HG02884 (cell line): Measurements from ENCODE around the gene CEPT1.
A peak's percentile ranks its signal among the peaks of the same experiment; 100 is the strongest.
"Not testable (repeated sequence)": the region's sequence is repeated elsewhere in the genome, so short reads cannot be mapped to it uniquely, and the experiment has no call there.

ENCODE experiments used
- ATAC-seq: cut with Tn5 transposase; IDR thresholded peaks from one replicate; pipeline ENCODE4 v1.9.1; 2021; ENCODE audit warnings: mild to moderate bottlenecking, moderate library complexity; ENCODE audit not compliant: unreplicated experiment

Gene CEPT1

DNA sequence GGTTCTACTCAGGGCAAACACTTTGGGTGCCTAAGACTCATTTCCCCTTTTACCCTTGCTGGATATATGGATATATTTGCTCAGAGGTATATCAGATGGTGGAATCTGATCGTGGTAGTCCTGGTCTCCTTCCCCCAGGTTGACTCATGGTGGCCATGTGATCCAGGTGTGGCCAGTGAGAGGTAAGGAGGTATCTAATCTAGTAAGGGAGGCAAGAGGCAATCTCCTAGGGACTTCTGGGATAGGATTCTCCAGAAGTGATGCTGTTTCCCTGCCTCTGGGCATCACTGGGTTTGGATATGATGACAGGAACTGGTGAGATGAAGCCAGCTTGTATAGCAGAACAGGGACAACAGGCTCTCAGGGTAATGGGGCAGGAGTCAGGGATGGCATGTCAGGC is 68.9 kb downstream of the CEPT1 start:
- ATAC-seq, result no peak

DNA sequence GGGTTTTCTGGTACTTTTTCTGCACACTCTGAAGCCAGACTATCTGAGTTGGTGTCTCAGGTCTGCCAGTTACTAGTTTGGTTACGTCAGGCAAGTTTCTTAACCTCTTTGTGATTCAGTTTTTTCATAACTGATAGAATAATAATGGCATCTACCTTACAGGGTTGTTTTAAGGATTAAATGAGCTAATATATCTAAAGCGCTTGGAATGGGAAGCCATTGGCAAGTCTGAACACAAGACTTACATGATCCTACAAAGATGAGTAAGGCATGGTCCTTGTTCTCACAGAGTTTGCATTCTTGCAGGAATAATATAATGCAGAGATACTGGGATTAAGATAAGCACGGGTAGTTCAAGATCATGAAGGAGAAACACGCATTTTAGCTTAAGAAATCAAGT is 69.6 kb downstream of the CEPT1 start:
- ATAC-seq, result no peak

DNA sequence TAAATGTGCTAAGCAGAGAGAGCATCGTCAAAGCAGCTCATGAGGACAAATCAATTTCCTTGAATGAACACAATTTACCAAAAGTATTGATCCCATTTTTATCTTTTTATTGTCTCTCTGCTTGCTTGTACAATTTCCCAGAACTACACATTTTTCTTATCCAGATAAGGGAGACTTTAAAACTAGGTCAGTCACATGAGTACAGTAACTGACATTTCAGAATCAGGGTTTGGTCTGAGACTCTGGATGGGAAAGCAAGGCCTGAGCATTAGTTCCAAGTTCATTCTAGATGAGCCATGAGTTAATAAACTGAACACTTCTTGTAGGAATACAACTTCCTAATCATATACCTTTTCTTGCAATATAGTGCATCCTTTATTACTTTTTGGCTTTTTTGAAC is 71.9 kb downstream of the CEPT1 start:
- ATAC-seq, result no peak

DNA sequence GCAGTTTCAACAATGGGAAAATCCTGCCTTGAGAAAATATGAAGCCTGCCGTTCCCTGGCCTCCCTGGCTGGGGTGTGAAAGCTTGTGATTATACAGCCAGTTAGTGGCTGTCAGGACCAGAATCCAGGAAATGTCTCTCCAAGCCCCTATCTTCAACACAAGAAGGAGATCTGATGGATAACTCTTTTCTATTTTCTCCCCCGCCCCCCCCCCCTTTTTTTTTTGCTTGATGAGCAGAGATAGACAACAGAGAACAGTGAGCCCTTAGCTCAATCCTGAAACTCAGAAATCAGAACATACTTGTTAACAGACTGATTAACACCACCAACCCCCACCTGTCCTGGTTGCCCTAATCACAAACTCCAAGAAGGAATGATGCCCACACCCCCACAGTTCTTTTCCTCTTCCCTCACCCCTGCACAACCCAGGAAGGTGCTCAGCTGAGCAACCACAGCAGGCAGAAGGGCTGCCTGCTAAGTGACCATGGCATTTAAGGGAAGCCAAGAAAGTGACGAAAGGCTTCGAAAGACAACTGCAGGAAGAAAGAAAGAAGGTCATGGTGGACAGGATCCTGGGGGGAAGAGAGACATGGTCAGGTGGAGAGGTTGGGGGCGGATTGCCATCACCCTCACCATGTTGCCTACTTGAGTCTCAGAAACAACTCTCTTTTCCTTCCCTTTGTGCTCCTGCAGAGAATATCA is 72.8 kb downstream of the CEPT1 start:
- ATAC-seq, result no peak

DNA sequence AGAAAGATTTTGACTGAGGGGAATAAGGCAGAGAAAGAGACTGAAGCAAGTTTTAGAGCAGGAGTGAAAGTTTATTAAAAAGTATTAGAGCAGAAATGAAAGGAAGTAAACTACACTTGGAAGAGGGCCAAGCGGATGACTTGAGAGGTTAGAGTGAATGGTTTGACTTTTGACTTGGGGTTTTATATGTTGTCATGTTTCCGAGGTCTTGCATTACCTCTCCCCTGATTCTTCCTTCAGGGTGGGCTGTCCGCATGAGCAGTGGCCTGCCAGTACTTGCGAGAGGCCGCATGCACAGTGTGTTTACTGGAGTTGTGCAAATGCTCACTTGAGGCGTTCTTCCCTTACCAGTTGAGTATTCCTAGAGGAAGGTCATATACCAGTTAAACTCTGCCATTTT is 73.4 kb downstream of the CEPT1 start:
- ATAC-seq, result no peak

DNA sequence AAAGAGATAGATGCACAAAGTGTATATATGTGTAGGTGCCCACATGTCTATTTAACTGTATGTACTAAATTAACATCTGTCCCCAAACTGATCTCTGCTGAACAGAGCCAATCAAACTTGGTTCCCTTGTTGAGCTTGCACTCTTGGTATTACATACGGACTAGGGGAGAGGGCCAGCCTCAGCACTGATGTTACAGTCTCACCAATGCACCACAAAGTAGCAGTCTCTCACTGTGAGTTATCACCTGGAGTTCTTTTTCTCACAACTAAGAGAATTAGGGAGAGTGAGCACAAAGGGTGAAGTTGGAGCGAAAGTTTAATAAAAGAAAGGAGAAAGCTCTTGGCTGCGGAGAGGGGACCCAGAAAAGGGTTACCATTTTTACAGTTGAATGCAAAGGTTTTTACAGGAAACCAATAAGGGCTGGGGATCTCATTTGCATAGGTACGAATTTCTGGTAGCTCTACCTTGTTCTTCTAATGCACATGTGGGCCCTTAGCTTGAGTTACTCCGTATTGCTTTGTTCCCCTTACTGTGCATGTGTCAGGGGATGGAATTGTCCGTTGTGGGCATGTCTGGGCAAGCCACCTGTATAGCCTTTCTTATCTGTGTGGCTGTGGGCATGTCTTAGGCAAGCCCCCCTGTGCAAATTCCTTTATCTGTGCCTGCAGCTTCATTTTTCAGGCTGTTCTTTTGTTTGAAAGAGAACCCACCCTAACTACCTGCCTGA is 74.2 kb downstream of the CEPT1 start:
- ATAC-seq, result no peak

DNA sequence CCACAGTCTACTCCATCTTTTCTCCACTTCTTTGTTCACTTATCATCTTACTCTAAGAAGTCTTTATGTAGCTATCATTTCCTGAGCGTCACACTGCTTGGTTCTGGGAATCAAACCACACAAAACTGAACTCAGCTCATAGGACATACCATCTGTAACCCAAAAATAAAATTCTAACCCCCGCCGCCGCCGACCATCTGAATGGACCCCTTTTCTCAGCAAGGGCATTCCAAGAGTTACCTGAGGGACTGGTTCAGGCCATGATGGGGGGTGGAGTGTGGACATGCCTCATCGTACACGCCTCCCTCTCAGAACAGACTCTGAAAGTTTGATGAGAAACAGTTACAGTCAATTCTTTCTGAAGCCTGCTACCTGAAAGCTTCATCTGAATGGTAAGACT is 74.9 kb downstream of the CEPT1 start:
- ATAC-seq, result no peak

DNA sequence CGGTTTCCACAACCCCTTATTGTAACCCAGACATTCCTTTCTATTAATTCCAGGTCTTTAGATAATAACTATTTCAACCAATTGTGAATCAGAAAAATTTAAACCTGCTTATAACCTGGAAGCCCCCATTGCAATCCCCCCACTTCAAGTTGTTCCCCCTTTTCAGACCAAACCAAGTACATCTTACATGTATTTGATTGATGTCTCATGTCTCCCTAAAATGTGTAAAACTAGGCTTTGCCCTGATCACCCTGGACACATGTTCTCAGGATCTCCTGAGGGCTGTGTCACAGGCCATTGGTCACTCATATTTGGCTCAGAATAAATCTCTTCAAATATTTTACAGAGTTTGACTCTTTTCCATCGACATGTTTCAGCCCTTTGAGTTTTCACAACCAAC is 75.3 kb downstream of the CEPT1 start:
- not testable (repeated sequence) for ATAC-seq

DNA sequence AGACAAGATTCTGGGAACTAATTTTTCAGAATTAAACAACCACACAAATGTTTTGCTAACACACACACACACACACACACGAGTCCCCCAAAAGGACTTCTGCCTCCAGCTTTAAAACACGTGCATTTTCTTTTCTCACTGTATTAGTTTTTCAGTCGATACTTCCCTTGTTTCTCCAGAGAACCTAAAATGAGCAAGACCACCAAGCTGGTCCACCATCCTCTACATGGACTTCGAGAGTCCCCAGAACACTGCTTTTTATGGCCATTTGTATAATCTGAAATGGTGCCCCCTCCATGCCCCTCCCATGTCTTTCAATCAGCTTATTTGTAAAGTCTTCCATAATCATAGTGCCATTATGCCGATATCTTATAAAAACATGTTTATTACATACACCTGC is 76.7 kb downstream of the CEPT1 start:
- no peak for ATAC-seq

DNA sequence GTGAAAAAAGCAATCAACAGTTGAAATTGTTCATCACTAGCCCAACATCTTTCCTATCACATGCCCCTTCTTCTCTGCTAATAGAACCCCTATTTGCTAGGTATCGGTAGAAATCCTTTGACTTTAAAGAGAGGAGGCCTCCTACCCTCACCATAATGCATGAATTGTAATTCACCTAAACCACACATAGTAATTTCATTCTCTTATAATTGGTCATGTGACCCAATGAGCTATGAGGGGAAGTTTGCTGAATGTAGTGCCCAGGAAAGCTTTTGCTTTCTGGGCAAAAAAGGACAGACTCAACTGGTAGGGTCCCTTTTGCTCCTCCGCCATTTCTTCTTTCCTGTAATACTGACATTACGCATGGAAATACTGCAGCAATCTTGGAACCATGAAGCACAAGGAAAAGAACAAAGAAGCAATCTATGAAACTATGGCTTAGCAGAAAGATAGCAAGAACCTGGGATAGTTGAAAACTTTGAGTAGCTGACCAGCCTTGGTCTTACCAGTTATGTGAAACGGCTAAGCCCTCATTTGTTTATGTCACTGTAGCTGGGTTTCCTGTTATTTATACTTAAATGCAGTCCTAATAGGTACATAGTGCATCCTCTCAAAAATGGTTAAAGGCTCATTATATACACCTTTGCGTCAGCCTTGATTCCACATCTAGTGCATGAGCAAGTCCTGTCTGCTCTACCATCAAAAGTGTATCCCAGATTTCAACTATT is 77.3 kb downstream of the CEPT1 start:
- no peak for ATAC-seq

DNA sequence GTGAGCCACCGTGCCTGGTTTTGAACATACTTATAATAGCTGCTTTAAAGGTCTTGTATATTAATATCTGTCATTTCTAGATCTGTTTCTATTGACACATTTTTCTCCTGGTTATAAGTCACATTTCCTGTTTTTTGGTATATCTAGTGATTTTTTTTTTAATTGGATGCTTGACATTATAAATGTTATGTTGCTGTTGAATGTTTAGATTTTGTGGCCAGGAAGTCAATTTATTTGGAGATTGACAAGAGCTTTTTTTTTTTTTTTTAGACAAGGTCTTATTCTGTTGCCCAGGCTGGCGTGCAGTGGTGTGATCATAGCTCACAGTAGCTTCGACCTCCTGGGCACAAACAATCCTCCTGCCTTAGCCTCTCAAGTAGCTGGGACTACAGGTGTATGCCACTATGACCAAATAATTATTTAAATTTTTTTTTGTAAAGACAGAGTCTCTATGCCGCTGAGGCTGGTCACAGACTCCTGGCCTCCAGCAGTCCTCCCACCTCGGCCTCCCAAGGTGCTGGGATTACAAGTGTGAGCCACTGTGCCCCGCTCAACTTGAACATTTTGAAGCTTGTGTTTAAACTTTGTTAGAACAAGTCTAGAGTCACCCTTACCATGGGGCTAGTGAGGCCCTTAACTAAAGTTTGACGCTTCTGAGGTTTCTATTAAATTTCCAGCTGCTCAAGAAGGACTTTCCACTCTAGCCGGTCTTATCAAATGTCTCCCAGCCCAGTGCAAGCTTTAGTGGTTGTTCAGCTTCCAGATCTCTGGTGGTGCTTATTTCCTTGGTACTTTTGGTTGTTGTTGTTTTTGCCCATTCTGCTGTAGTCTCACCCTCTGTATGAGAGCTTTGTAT is 78.9 kb downstream of the CEPT1 start:
- no peak for ATAC-seq

DNA sequence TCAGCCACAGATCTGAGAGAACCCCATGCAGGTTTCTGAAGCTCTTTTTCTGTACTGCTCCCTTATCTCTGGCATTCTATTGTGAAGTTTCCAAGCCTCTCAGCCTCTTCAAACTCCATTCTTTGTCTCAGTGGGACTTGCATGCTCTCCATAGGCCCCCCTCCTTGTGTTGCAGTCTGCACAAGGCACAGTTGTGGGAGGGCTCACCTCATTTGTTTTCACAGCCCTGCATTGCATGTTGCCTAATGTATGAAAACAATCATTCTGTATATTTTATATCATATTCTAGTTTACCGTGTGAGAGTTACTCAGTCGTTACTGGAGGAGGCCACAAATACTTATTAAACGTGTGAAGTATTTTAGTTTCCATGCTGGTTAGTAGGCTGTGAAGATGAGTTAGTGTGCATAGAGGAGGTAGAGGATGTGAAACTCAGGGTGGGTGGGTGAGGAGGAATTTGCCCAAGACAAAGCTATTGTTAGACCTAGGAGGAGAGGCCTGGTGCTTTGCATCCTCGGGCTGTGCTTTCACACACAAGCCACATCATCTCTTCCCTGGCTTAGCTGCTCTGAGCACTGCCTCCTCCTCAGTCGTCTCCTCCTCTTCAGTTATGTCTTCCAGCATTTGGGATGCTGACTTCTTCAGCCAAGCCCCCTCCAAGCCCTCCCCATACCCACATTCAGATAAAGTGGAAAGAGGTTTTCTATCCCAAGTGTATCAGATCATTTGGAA is 79.7 kb downstream of the CEPT1 start:
- peak; percentile 36 for ATAC-seq

DNA sequence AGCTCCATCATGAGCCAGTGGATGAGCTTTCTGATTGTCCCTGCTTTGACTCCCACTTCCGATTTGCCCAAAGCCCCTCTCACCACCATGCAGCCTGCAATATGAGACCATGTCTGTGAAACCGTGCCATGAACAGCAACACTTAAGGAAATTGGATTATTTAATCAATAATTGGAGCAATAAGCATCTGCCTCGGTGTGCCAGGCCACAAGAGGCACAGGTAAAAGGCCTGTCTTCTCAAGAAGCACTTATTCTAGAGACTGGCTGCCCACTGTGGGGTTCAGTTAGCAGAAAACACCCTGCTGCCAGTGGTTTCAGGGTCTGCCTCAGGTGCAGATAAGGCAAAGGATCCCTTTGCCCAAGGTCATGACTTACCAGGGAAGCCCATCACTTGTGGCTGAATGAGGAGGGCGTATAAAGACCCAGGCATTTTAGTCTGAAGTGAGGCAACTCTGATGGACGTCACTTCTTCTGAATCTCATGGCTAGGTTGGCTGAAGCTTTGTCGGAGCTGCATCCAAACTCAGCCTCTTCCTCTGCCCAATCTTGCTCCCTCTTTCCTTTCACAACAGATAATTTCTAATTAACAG is 80.4 kb downstream of the CEPT1 start:
- ATAC-seq, result no peak

DNA sequence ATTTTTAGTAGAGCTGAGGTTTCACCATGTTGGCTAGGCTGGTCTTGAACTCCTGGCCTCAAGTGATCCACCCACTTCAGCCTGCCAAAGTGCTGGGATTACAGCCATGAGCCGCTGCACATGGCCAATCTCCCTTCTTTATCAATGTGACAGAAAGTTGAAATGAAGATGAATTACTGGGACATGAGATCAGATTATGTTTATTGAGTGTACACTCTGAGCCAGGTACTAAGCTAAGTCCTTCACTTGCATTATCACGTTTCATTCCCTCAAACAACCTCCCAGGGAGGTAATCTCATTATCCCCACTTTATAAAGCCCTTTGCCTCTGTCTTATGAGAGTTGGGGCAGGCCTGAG is 81.2 kb downstream of the CEPT1 start:
- no peak for ATAC-seq

DNA sequence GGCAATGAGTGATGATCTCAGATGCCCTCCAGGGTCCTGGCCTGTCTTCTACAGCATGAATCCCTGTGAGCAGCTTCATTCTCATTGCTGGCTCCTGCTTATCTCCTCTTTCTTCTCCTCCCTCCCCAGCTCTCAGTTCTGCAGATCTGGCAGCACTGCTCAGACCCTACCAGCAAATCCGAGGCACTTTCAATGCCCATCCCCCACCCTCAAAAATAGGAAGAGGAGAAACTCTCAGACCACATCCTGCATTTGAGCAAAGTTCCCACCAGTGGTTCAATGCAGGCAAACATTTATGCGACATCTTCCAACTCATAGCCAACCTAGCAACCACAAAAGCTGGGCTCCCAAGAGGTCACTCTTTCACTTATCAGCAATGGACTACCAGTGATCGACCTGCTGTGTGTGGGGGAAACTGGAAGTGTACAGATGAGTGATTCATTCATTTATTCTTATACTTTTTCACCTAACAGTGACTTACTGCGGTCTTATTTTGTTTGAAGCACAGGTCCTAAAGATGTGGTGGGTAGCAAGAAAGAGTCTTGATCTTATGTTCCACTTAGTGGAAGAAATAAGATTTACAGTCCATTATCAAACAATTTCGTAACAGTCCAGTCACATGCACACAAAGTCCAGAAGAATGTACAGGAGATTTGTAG is 81.7 kb downstream of the CEPT1 start:
- peak; percentile 57 for ATAC-seq

DNA sequence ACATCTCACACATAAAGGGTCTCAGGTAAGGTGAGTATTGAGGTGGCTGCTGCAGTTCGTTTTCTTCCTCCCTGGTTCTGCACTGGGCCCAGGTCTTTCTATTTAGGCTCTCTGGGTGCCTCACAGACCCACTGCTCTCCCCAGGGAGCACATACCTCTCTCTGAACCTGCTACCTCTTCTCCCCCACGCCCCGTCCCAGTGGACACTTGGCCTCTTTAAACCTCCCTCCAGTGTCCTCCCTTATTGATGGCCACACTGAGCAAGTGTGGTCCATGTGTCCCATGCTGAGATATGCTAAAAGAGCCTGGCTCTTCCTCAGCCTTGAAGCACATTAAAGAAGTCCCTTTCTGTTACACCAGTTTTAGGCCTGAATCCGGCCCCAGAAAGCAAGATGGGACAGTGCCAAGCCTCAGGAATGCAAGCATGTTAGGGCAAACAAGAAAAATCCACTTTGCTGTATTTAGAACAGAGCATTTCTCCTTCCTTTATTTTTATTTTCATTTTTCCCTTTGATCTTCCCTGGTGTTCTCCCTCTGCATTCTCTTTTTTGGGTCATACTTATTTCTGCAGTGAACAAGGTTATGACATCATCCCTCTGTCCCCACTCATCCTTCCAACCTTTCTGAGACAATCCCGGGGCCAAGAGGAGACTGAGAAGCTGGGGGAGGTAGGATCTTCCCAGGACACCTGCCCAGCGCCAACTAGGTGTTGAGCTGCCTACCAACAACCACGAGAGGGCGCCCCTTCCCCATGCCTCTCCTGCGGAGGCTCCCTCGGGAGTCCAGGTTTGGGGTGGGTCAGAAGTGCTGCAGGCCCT is 82.5 kb downstream of the CEPT1 start:
- ATAC-seq, result no peak

DNA sequence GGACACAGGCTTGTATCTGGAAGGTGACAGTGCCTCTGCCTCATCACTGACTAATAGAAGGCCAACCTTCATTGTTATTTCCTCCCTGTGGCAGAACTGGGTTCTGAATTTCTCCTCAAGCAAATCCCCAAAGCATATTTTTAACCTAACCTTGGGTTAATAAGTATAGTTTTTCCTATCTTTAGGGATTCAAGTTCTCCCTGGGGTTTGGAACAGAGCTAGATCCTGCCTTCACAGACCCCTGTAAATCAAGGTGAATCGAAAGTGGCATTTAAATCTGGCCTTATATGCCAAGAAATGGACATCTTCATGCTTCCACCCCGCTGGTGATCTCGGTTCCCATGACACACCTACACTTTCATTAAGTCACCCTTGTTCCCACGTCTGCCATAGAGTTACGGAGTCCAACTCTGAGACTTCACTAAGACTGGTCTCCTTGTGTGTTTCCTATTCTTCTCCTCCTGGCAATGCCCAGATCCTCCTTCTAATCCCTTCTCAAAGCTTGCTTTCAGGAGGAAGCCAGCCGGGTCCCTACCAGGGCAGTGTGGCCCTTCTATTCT is 83.2 kb downstream of the CEPT1 start:
- ATAC-seq, result no peak

DNA sequence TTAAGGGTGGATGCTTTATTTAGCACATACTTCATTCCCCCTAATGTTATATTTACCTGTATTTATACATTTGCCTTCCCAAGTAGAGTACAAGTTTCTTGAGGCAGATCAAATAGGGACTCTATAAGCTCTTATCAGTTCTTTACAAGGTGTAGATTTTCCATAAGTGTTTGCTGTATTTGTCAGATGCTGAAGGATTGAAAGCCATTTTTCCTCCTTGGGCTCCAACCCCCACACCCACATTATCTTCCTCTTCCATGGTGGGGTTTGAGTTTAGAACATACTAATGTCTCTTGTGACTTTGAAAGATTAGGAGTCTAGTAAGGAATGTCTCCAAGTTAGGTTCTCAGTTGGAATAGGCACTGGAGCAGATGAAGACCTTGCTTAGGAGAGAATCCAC is 85.1 kb downstream of the CEPT1 start:
- no peak for ATAC-seq
